Activated CD4-positive, CD25-positive, alpha-beta regulatory T cell treated with anti-CD3 and anti-CD28 coated beads, Interleukin-2, amount 50 U/mL, for 72 hours (primary cell): ENCODE measurements around the gene FOXN3.
A peak's percentile ranks its signal among the peaks of the same experiment; 100 is the strongest.

Experiments used
- DNase-seq: peaks from one replicate; pipeline ENCODE4 v3.0.0; 2021

FOXN3 gene

GRCh38 chr14:89417091-89417464 is at the start of gene FOXN3:
Gene FOXN3 (minus strand): TSS chr14:89417233. CDS start chr14:89412476, 4,757 bp downstream.
- peak; percentile 77 for DNase-seq

GRCh38 chr14:89466484-89466883 is 49.5 kb upstream of the FOXN3 start:
- DNase-seq = no peak

- no peak for DNase-seq
These were observed 48.8 kb upstream of the FOXN3 start for GRCh38 chr14:89465876-89466275.

DNA sequence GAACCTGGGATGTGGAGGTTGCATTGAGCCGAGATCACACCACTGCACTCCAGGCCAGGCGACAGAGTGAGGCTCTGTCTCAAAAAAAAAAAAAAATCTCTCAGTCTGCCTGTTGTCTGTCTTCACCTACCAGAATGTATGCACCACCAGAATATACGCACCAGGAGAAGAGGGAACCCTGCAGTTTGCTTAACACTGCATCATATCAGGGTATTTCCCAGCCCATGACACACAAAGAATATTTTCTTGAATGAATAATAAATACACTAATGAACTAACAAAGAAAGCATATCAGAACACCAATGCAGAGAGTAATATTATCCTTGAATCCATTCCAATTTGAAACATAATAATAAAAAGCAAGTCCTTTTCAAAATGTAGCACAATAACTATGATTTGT is 44.2 kb upstream of the FOXN3 start:
- no peak for DNase-seq

- DNase-seq = no peak
These were observed 41.8 kb upstream of the FOXN3 start for GRCh38 chr14:89458713-89459420.

- DNase-seq = no peak
These were observed 40.0 kb upstream of the FOXN3 start for GRCh38 chr14:89457007-89457406.

DNA sequence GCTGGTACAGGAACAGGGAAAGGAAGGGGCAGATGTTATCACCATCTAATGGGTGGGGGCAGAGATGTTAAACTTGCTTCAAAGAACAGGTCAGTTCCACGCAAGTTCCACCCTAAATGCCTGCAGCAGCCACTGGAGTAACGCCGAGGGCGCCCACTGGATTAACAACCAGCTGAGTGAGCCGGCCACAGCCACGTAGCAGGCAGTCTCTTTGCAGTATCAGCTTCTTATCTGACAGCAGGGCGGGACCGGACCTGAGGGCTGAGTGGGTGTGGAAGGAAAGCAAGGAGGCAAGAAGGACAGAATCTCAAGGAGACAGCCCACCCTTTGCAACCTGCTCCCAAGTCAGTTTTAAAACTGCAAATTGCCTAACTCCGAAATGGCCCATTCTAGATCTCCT is 38.4 kb upstream of the FOXN3 start:
- no peak for DNase-seq

GRCh38 chr14:89454996-89455395 is 38.0 kb upstream of the FOXN3 start:
- no peak for DNase-seq

- no peak for DNase-seq
These were observed 35.2 kb upstream of the FOXN3 start for GRCh38 chr14:89452281-89452680.

DNA sequence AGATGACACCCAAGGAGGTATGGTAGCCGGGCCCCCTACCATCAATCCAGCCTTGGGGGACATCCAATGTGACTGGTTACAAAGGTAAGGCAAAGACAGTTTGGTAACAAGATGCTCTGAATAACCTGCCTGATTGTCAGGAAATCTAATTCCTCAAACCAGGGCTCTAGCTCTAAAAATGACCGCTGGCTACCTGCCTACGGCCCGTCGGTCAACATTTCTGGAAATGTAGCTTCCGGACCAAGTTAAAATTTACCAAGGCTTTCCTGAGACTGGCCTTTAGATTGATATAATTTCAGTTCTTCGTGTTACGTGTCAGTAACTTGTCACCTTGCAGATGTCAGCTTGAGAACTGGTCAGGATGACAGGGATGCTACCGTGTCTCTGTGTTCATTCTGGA is 34.2 kb upstream of the FOXN3 start:
- DNase-seq = no peak

DNA sequence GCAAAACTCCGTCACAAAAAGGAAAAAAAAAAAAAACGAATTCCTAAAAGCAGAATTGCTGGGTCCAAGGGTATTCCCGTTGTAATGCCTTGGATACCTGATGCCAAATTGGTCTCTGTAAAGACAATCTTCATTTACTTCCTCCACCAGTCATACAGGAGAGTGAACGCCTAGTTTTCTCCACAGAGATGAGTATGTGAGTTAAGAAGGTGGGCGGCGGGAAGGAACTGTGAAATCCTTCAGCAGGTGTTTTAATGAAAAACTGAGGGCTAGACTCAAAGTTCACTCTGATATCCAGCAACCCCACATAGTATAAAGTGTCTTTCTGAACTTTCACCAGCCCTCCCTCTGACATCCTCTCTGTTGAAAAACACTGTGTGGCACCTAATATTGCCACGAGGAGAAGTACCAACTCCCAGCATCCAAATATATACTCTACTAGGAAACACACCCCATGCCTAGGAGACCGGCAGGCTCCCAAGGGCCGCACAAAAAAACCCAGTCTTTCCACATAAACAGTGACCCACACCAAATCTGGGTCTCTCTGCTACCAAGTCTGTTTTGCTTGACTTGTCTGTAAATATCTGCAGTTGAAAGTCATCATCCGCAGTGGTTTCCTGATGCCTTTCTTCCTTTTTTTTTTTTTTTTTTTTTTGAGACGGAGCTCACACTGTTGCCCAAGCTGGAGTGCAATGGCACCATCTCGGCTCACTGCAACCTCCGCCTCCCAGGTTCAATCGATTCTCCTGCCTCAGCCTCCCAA is 30.3 kb upstream of the FOXN3 start:
- no peak for DNase-seq

DNA sequence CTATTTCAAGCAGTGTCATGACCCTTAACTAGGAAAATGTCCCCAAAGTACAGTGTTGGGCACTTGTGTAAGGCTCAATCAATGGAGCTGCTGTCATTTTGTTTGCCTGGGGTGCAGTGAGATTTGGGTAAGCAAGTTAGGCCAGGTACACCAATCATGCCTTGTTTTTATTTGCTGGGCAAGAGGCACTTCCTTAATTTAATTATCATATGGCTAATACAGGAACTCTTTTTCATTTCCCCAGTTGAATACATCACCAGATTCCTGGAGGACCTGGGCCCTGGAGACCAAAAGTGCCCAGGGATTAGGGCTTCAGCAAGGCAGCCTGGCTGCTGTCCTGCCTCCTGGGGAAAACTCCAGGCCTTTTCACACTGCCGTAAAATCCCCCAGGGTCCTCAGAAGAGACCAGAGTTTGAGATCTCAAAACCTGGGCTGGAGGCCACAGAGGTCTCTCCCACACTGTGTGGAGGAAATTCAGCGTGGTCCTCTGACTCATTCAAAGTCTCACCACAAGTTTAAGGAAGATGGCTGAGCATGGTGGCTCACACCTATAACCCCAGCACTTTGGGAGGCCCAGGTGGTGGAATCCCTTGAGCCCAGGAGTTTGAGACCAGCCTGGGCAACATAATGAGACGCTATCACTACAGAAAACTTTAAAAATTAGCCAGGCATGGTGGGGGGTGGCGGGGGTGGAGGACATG is 28.4 kb upstream of the FOXN3 start:
- DNase-seq = no peak

- no peak for DNase-seq
These were observed 27.6 kb upstream of the FOXN3 start for GRCh38 chr14:89444516-89445125.

DNA sequence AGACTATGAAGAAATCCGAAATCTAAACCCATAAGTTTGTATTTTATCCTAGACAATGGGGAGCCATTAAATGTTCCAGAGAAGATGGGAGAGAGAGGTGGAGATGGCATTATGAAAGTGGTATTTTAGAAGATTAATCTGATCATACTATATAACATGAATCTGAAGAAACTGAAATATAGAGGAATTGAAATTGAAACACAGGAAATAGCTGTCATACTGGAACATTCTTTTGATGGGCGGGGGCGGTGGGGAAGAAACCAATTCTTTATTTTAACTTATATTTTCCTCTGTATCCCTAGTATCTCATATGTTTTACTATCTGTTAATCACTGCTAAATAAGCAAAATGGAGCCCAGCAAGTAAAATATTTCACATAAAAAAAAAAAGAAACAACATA is 27.0 kb upstream of the FOXN3 start:
- DNase-seq = no peak

DNA sequence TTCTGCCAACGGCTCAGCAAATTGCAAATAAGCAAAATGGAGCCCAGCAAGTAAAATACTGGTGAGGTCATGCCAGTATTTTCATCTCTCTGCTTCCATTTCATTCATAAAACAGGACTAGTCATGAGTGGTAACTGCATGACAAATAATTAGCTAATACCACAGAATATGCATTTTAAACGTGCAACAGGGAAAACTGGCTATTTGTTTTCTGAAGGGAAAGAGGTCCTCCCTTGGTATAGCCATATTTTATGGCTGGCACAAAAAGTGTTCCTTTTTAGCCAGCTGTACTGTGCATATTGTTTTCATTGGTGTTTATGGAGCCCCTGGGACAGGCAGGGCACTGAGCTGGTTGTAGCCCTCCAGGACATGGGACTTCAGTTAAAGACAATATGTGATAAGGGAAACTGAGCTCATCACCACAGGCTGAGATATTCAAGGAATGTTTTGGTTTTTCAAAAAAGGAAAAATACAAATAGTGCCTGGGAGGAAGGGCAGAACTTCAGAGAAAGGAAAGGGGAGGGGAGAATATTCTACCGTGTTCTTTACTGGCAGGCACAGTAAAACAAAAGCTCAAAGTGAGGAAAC is 26.1 kb upstream of the FOXN3 start:
- DNase-seq = no peak

DNA sequence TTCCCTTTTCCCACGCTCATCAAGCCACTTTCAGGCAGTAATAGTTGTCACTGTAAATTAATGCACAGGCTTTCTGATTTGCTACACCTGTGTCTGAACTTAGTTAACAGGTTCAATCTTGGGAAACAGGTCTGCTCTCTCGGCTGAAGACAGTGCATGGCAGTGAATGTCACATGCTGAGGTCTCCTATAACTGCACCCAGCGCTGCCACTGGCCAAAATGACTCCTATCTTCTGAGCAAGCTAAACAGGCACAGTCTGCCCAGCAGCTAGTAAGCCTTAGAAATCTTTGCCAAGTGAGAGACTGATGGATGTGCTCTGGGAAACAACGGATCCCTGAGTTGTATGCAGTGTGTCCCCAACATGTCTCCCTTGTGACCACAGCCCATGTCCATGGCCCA is 25.2 kb upstream of the FOXN3 start:
- DNase-seq = no peak

- no peak for DNase-seq
These were observed 24.2 kb upstream of the FOXN3 start for GRCh38 chr14:89440986-89441909.

GRCh38 chr14:89435892-89436656 is 19.0 kb upstream of the FOXN3 start:
- no peak for DNase-seq

GRCh38 chr14:89435492-89435891 is 18.5 kb upstream of the FOXN3 start:
- DNase-seq = no peak

DNA sequence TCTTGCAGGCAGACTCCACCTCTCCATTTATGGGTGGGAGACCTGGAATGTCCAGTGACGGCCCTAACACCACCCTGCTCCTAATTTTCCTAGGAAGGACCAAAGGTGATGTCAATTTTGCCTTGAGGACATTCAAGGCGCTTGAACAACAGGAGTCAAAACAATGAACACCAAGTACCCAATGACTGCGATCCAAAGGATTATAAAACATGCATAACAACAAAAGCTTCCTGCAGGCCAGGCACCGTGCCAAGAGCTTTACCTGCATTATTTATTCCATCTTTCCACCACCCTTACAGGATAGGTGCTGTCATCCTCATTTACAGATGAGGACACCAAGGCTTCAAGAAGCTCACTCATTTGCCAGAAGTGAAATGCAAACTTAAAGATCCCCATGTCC is 15.2 kb upstream of the FOXN3 start:
- no peak for DNase-seq
